ENCODE results near the gene INTS3. TPM values are rescaled to one million over a fixed set of nuclear protein-coding genes. Genes with fewer than 3 reads are reported as not detected.
A peak's percentile ranks its signal among the peaks of the same experiment; 100 is the strongest.

INTS3 gene
- total and polyA plus RNA-seq, 9 of the 15 experiments (the other 6 are each of a cell fraction or from before 2014, with no cell fraction given): 6.3 to 24.1 (median 14.3) TPM

- TF ChIP-seq ZBTB12 (CRISPR knock-in tag; IDR thresholded peaks at IDR 0.05) (no peak), HEY1 (CRISPR knock-in tag; IDR thresholded peaks at IDR 0.05; ENCODE audit: borderline replicate concordance) (0 out of 2 replicates have a peak, but pooled peaks have one; percentile 33), TFE3 (CRISPR knock-in tag; IDR thresholded peaks at IDR 0.05) (no peak), GATAD2A (IDR thresholded peaks at IDR 0.05) (0 out of 2 replicates have a peak, but pooled peaks have one; percentile 42), GABPB2 (CRISPR knock-in tag; conservative IDR thresholded peaks at IDR 0.05) (no peak), TGIF2 (CRISPR knock-in tag; IDR thresholded peaks at IDR 0.05) (no peak), LARP7 (IDR thresholded peaks at IDR 0.05) (no peak), SNAPC5 (CRISPR knock-in tag; IDR thresholded peaks at IDR 0.05) (no peak), MNT (conservative IDR thresholded peaks at IDR 0.05) (peak; percentile 66 to 77), FIP1L1 (IDR thresholded peaks at IDR 0.05; ENCODE audit: low read depth, low read length, poor library complexity, severe bottlenecking) (no peak), ZNF347 (CRISPR knock-in tag; IDR thresholded peaks at IDR 0.05; ENCODE audit: low read depth) (no peak), PTRF (tag; IDR thresholded peaks at IDR 0.05) (no peak), HDAC1 (IDR thresholded peaks at IDR 0.05) (peak in 1 of 2 experiments; percentile 66; a peak in 2 of 4 replicates), SFPQ (IDR thresholded peaks at IDR 0.05; ENCODE audit: low read depth, low read length) (no peak), PYGO2 (tag; IDR thresholded peaks at IDR 0.05) (no peak), HNRNPK (IDR thresholded peaks at IDR 0.05; ENCODE audit: low read depth, low read length, poor library complexity, severe bottlenecking) (no peak), CBX1 (IDR thresholded peaks at IDR 0.05; ENCODE audit: low read depth) (no peak; the same call in 1 of the 2 replicates), NR2C2 (CRISPR knock-in tag; IDR thresholded peaks at IDR 0.05) (peak; percentile 29; the same call in 1 of the 2 replicates), NR2C2 (tag; IDR thresholded peaks at IDR 0.05) (peak; percentile 29; the same call in 1 of the 2 replicates), TCF7 (IDR thresholded peaks at IDR 0.05; ENCODE audit: borderline replicate concordance) (no peak), SLC30A9 (CRISPR knock-in tag; IDR thresholded peaks at IDR 0.05) (no peak)
Measured at GRCh38 chr1:153697191-153698019, 30.4 kb upstream of the INTS3 start (continued).

Data from K562 (cell line).